ENCODE results near the gene DAPK1. TPM values are rescaled to one million over a fixed set of nuclear protein-coding genes. Genes with fewer than 3 reads are reported as not detected.

The DAPK1 gene
- total and polyA plus RNA-seq, 8 donors, result 78.2 to 242 (median 215) TPM

- Histone ChIP-seq H3K27me3 (no peaks in the 10 kb centered on the region), H3K9me3 (no peaks in the 10 kb centered on the region), H3K4me3 (no peak overlapping the region), H3K4me1 (peaks cover 3 to 25% of the 10 kb centered on the region in 2 donors), H3K27ac (no peak overlapping the region), H3K36me3 (no peaks in the 10 kb centered on the region)
- intact Hi-C loops (cut with DNase I), result no loop called here
- DNase-seq (no peak), ATAC-seq (no peak)
- TF ChIP-seq CTCF (IDR thresholded peaks at IDR 0.05), result no peak
Measured at GRCh38 chr9:87718231-87718630, 220.6 kb downstream of the DAPK1 start.

GRCh38 chr9:87718852-87719612 is 221.4 kb downstream of the DAPK1 start:
- intact Hi-C loops (cut with DNase I), result no loop called here
- Histone ChIP-seq H3K27ac (no peak overlapping the region), H3K36me3 (no peaks in the 10 kb centered on the region), H3K9me3 (no peaks in the 10 kb centered on the region), H3K4me3 (no peak overlapping the region), H3K27me3 (no peaks in the 10 kb centered on the region), H3K4me1 (peaks cover 3 to 19% of the 10 kb centered on the region in 2 donors)
- ATAC-seq, result peak; percentile 23
- no peak for DNase-seq
- no peak for TF ChIP-seq CTCF (IDR thresholded peaks at IDR 0.05)

GRCh38 chr9:87720173-87720572 is 222.5 kb downstream of the DAPK1 start:
- no peak for ATAC-seq
- H3K4me1 ChIP-seq, result peaks cover under 1 to 8% of the 10 kb centered on the region in 2 donors
- no peak for DNase-seq
- no peak for TF ChIP-seq CTCF (IDR thresholded peaks at IDR 0.05)
- H3K4me3 ChIP-seq, result no peak overlapping the region
- peaks cover 0 to 2% of the 10 kb centered on the region in 2 donors for H3K27me3 ChIP-seq
- H3K36me3 ChIP-seq, result no peaks in the 10 kb centered on the region
- intact Hi-C loops (cut with DNase I), result no loop called here
- H3K9me3 ChIP-seq, result no peaks in the 10 kb centered on the region
- H3K27ac ChIP-seq, result no peak overlapping the region

- H3K27ac ChIP-seq, result peak overlapping the region in 1 of 2 donors; percentile 66
- peaks cover 6 to 18% of the 10 kb centered on the region in 2 donors for H3K4me1 ChIP-seq
- H3K36me3 ChIP-seq, result peaks cover 0 to 1% of the 10 kb centered on the region in 2 donors
- TF ChIP-seq CTCF (IDR thresholded peaks at IDR 0.05), result no peak
- peaks cover 0 to 21% of the 10 kb centered on the region in 2 donors for H3K27me3 ChIP-seq
- intact Hi-C loops (cut with DNase I), result no loop called here
- H3K9me3 ChIP-seq, result no peaks in the 10 kb centered on the region
- H3K4me3 ChIP-seq, result no peak overlapping the region
- peak in 1 of 4 donors; percentile 64 for DNase-seq
- ATAC-seq, result no peak
Measured at GRCh38 chr9:87722393-87723088, 224.9 kb downstream of the DAPK1 start.

- peak overlapping the region; percentile 91 for H3K27ac ChIP-seq
- DNase-seq (peak in 1 of 4 donors; percentile 25), ATAC-seq (peak; percentile 2)
- intact Hi-C loops (cut with DNase I), result no loop called here
- peaks cover 0 to 21% of the 10 kb centered on the region in 2 donors for H3K27me3 ChIP-seq
- no peak for TF ChIP-seq CTCF (IDR thresholded peaks at IDR 0.05)
- H3K4me3 ChIP-seq, result peak overlapping the region; percentile 56 to 72
- H3K9me3 ChIP-seq, result no peaks in the 10 kb centered on the region
- H3K36me3 ChIP-seq, result peaks cover 0 to 30% of the 10 kb centered on the region in 2 donors
- peaks cover 6 to 33% of the 10 kb centered on the region in 2 donors for H3K4me1 ChIP-seq
Measured at GRCh38 chr9:87725356-87725899, 227.8 kb downstream of the DAPK1 start.
